Astrocyte of the spinal cord (primary cell): ENCODE measurements around the gene MUTYH.
A peak's percentile ranks its signal among the peaks of the same experiment; 100 is the strongest.

ENCODE experiments used
- DNase-seq: peaks from one replicate; pipeline ENCODE4 v3.0.0; 2011; ENCODE audit warnings: low read depth, low spot score
- H3K4me3 ChIP-seq: 2 replicates; pipeline ENCODE4 v1.5.1; 2011; ENCODE audit warnings: low read depth, mild to moderate bottlenecking, low read length, moderate library complexity
- CTCF ChIP-seq: IDR thresholded peaks from 2 replicates; pipeline ENCODE4 v1.5.1; 2012; ENCODE audit warnings: low read depth, mild to moderate bottlenecking, low read length, inconsistent platforms
- in situ Hi-C: cut with HindIII; loops from 2 replicates; pipeline ENCODE4 v1.10.0; 2017; ENCODE audit warnings: low sequenced_read_pairs

The MUTYH gene

GRCh38 chr1:45345014-45345413, 4.8 kb upstream of the MUTYH start:
- no peak overlapping the region for H3K4me3 ChIP-seq
- TF ChIP-seq CTCF = no peak
- DNase-seq = no peak
- in situ Hi-C loops = no loop called here

- DNase-seq = no peak
- in situ Hi-C loops = no loop called here
- no peak overlapping the region for H3K4me3 ChIP-seq
- no peak for TF ChIP-seq CTCF
These were observed 4.3 kb upstream of the MUTYH start for GRCh38 chr1:45344499-45344898.

GRCh38 chr1:45340816-45341466, 701 bp upstream of the MUTYH start:
- no peak for TF ChIP-seq CTCF
- H3K4me3 ChIP-seq = peak overlapping the region; percentile 89
- in situ Hi-C loops = no loop called here
- DNase-seq = no peak

- DNase-seq = no peak
- in situ Hi-C loops = no loop called here
- H3K4me3 ChIP-seq = no peak overlapping the region
- no peak for TF ChIP-seq CTCF
These were observed 2.5 kb downstream of the MUTYH start for GRCh38 chr1:45337630-45338325.

- DNase-seq = no peak
- no peak for TF ChIP-seq CTCF
- in situ Hi-C loops = no loop called here
- H3K4me3 ChIP-seq = no peak overlapping the region
These were observed 4.3 kb downstream of the MUTYH start for GRCh38 chr1:45335855-45336324.

- no peak overlapping the region for H3K4me3 ChIP-seq
- TF ChIP-seq CTCF = no peak
- no peak for DNase-seq
- in situ Hi-C loops = no loop called here
These were observed 5.7 kb downstream of the MUTYH start for GRCh38 chr1:45334308-45335245.
